Measurements from ENCODE around the gene BMP10. TPM values are rescaled to one million over a fixed set of nuclear protein-coding genes. Genes with fewer than 3 reads are reported as not detected.

Gene BMP10
- total and polyA plus RNA-seq, 5 donors from 2014 or later, result 0.57 TPM; not detected in 4

DNA sequence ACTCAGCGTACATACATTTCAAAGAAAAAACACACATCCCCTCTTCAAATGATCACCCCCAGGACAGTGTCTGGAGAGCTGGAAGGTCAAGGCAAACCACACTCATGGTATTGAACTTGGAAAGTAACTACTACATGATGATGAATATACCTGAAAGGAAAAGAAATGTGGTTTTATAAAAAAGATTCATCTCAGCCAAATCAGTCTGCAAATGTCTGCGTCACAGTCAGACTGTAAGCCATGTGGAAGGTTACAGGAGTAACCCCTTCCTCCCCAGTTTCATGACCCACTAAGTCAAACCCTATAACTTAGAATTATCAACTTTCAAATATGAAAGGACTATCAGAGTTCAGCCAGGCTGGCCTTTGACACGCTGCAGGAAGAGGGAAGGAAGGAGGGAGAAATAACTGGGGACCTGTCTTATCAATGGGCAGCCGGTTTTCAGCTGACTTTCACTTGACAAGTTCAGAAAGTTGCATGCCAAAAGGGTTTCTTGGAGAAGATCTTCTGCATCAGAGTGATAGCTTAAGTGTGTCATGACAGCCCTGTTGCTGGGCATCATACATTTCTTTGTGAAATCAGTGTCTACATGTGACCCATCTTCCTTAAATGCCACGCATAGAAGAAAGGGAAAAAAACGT, 7.0 kb upstream of the BMP10 start:
- peaks cover 0 to 2% (median 0%) of the 10 kb centered on the region in 7 donors for H3K9me3 Mint-ChIP-seq

DNA sequence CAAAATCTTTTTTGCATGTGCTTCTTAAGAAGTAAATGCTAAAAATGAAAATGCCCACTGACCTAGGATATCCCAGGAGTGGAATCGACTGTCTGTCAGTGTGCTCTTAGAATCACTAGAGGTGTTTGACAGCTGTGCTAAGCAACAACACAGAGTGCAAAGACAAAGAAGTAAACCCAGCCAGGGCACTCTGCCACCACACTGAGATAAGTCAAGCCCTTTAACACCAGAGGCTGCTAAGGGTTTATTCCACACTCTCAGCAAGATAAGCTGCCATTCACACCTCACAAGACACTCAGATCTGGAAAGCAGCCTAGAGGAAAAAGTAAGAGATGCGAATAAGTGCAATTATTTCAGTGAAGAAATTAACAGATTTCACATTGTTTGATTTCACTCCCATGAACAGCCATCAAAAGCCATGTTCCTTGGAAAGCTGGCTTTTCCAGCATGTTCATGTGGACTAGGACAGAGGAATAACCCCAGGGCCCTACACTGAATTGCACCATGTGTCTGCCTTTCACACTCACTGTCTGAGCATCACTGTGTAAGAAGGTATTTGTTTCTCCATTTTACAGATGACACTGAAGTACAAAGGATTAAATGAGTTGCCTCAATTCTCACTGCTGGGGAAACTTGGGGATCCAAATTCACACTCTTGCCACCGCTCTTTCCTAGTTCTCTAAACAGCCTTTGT, 6.0 kb upstream of the BMP10 start:
- no peak overlapping the region for H3K4me3 Mint-ChIP-seq
- Histone ChIP-seq H3K27ac (ENCODE audit: insufficient read depth, low read length, poor library complexity, severe bottlenecking) (no peak overlapping the region), H3K27me3 (ENCODE audit: control insufficient read depth, insufficient read depth, low read length) (peaks cover 12% of the 10 kb centered on the region), H3K4me1 (ENCODE audit: control insufficient read depth, insufficient read depth, low read length, poor library complexity, severe bottlenecking) (no peaks in the 10 kb centered on the region), H3K9me3 (ENCODE audit: control insufficient read depth in 2 of 2, low read length in 2 of 2) (no peaks in the 10 kb centered on the region), H3K36me3 (ENCODE audit: control insufficient read depth, insufficient read depth, low read length) (no peaks in the 10 kb centered on the region), H3K4me3 (ENCODE audit: low read depth, low read length) (no peak overlapping the region)
- H3K27me3 Mint-ChIP-seq, result peaks cover 42% of the 10 kb centered on the region
- no peak for ATAC-seq (ENCODE audit: low read depth in 2 of 2)
- H3K4me1 Mint-ChIP-seq, result no peaks in the 10 kb centered on the region
- DNase-seq, result no peak
- no peaks in the 10 kb centered on the region for H3K36me3 Mint-ChIP-seq
- no peak overlapping the region for H3K27ac Mint-ChIP-seq
- H3K9me3 Mint-ChIP-seq, result peaks cover 0 to 2% (median 0%) of the 10 kb centered on the region in 7 donors

More for the DNA sequence above, 7.0 kb upstream of the BMP10 start:
- Histone ChIP-seq H3K4me1 (ENCODE audit: control insufficient read depth, insufficient read depth, low read length, poor library complexity, severe bottlenecking) (no peaks in the 10 kb centered on the region), H3K27ac (ENCODE audit: insufficient read depth, low read length, poor library complexity, severe bottlenecking) (no peak overlapping the region), H3K36me3 (ENCODE audit: control insufficient read depth, insufficient read depth, low read length) (no peaks in the 10 kb centered on the region), H3K9me3 (ENCODE audit: control insufficient read depth in 2 of 2, low read length in 2 of 2) (no peaks in the 10 kb centered on the region), H3K4me3 (ENCODE audit: low read depth, low read length) (no peak overlapping the region), H3K27me3 (ENCODE audit: control insufficient read depth, insufficient read depth, low read length) (peaks cover 15% of the 10 kb centered on the region)
- Mint-ChIP-seq H3K4me3 (no peak overlapping the region), H3K36me3 (no peaks in the 10 kb centered on the region), H3K27ac (no peak overlapping the region), H3K4me1 (no peaks in the 10 kb centered on the region), H3K27me3 (peaks cover 46% of the 10 kb centered on the region)
- ATAC-seq (ENCODE audit: low read depth in 2 of 2) (no peak), DNase-seq (no peak)

DNA sequence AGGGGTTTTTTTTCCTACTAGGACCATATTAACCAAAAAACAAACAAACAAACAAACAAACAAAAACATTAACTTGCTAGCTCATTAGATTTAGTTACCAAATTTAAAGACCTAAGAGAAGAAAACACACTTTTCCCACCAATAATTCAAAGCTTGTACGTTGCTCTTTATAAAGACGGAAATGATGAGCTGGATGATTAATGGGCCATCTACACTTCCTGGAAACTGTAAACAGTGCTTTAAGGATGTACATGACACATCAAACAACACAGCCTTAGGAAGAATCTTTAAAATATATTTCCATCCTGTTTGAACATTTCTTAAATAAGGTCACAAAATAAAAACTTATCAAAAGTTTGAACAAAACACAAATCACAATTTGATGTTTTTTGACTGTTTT, 982 bp downstream of the BMP10 start:
- H3K27me3 Mint-ChIP-seq, result no peaks in the 10 kb centered on the region
- H3K27ac ChIP-seq (ENCODE audit: insufficient read depth, low read length, poor library complexity, severe bottlenecking), result no peak overlapping the region
- H3K4me3 Mint-ChIP-seq, result no peak overlapping the region
- peaks cover 2% of the 10 kb centered on the region for H3K27me3 ChIP-seq (ENCODE audit: control insufficient read depth, insufficient read depth, low read length)
- H3K9me3 ChIP-seq (ENCODE audit: control insufficient read depth in 2 of 2, low read length in 2 of 2), result no peaks in the 10 kb centered on the region
- H3K27ac Mint-ChIP-seq, result no peak overlapping the region
- no peaks in the 10 kb centered on the region for H3K36me3 Mint-ChIP-seq
- no peak overlapping the region for H3K4me3 ChIP-seq (ENCODE audit: low read depth, low read length)
- peaks cover 0 to 5% (median 0%) of the 10 kb centered on the region in 4 donors for H3K4me1 Mint-ChIP-seq
- no peaks in the 10 kb centered on the region for H3K4me1 ChIP-seq (ENCODE audit: control insufficient read depth, insufficient read depth, low read length, poor library complexity, severe bottlenecking)
- ATAC-seq (ENCODE audit: low read depth in 2 of 2) (no peak), DNase-seq (no peak)
- H3K9me3 Mint-ChIP-seq, result peaks cover 0 to 3% (median 0%) of the 10 kb centered on the region in 7 donors
- no peaks in the 10 kb centered on the region for H3K36me3 ChIP-seq (ENCODE audit: control insufficient read depth, insufficient read depth, low read length)

DNA sequence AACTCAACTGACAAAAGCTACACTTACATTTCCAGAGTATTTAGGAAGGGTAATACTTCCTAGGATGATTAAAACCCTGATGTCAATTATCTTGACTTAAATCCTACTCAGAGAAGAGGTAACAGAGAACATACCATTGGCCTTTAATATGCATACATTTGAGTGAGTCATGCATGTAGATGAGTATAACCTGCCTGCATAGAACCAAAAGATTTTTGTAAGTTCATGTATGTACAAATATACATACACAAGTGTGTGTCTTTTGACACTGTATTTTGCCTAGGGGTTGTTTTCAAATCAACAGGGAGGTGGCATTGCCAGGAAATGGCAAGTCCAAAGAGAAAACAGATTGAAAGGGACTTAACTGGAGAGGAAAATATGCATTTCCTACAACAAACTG, 6.1 kb downstream of the BMP10 start:
- no peak for DNase-seq
- Mint-ChIP-seq H3K27ac (no peak overlapping the region), H3K27me3 (no peaks in the 10 kb centered on the region), H3K36me3 (no peaks in the 10 kb centered on the region), H3K4me1 (peaks cover 2 to 5% (median 3%) of the 10 kb centered on the region in 4 donors), H3K4me3 (no peak overlapping the region), H3K9me3 (peaks cover 0 to 3% (median 0%) of the 10 kb centered on the region in 7 donors)
- no peaks in the 10 kb centered on the region for H3K27me3 ChIP-seq (ENCODE audit: control insufficient read depth, insufficient read depth, low read length)
- ATAC-seq (ENCODE audit: low read depth in 2 of 2), result no peak
- H3K4me1 ChIP-seq (ENCODE audit: control insufficient read depth, insufficient read depth, low read length, poor library complexity, severe bottlenecking), result no peaks in the 10 kb centered on the region
- no peaks in the 10 kb centered on the region for H3K36me3 ChIP-seq (ENCODE audit: control insufficient read depth, insufficient read depth, low read length)
- H3K4me3 ChIP-seq (ENCODE audit: low read depth, low read length), result no peak overlapping the region
- no peaks in the 10 kb centered on the region for H3K9me3 ChIP-seq (ENCODE audit: control insufficient read depth in 2 of 2, low read length in 2 of 2)
- H3K27ac ChIP-seq (ENCODE audit: insufficient read depth, low read length, poor library complexity, severe bottlenecking), result no peak overlapping the region

DNA sequence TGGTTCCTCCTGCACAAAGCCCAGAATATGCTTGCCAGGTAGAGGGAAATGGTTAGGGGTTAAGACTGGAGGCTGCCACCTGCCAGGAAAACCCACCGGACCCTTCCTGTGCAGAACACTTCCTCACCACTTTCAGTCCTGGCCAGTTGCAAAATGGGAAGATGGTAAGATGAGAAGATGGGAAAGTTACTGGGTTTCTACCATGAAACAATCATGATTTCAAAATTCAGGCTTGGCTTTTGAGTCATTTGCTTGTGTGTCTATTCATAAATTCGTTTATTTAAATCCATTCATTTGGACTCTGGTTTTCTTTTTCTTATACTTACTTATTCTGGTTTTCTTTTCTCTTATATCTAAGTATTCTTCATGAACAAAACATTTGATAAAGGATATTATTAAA, 7.2 kb downstream of the BMP10 start:
- no peak overlapping the region for H3K4me3 Mint-ChIP-seq
- Histone ChIP-seq H3K27ac (ENCODE audit: insufficient read depth, low read length, poor library complexity, severe bottlenecking) (no peak overlapping the region), H3K9me3 (ENCODE audit: control insufficient read depth in 2 of 2, low read length in 2 of 2) (no peaks in the 10 kb centered on the region), H3K36me3 (ENCODE audit: control insufficient read depth, insufficient read depth, low read length) (no peaks in the 10 kb centered on the region), H3K4me3 (ENCODE audit: low read depth, low read length) (no peak overlapping the region), H3K4me1 (ENCODE audit: control insufficient read depth, insufficient read depth, low read length, poor library complexity, severe bottlenecking) (no peaks in the 10 kb centered on the region), H3K27me3 (ENCODE audit: control insufficient read depth, insufficient read depth, low read length) (no peaks in the 10 kb centered on the region)
- H3K36me3 Mint-ChIP-seq, result no peaks in the 10 kb centered on the region
- H3K9me3 Mint-ChIP-seq, result peaks cover 0 to 3% (median 0%) of the 10 kb centered on the region in 7 donors
- no peaks in the 10 kb centered on the region for H3K27me3 Mint-ChIP-seq
- ATAC-seq (ENCODE audit: low read depth in 2 of 2), result no peak
- DNase-seq, result no peak
- H3K4me1 Mint-ChIP-seq, result peaks cover 2 to 5% (median 3%) of the 10 kb centered on the region in 4 donors
- H3K27ac Mint-ChIP-seq, result no peak overlapping the region

DNA sequence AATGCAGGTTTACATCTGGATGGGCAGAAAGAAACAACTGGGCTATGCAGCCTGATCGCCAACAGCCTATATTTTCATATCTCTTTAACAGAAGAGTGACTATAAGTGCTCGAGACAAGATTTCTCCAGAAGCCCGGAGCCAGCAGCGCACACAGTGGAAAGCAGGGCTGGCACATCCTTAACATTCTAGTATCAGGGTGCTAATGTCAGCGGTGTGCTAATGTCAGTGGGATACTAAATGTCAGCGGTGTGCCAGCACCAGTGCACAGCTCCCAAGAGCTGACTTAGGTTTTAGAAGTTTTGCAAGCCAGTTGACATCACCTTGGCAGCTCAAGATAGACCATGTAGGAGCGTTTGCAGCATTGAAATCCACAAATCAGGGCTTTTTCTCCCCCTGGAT, 8.3 kb downstream of the BMP10 start:
- no peak for DNase-seq
- H3K4me3 Mint-ChIP-seq, result no peak overlapping the region
- no peak for ATAC-seq (ENCODE audit: low read depth in 2 of 2)
- no peaks in the 10 kb centered on the region for H3K36me3 ChIP-seq (ENCODE audit: control insufficient read depth, insufficient read depth, low read length)
- no peaks in the 10 kb centered on the region for H3K27me3 ChIP-seq (ENCODE audit: control insufficient read depth, insufficient read depth, low read length)
- H3K27ac Mint-ChIP-seq, result no peak overlapping the region
- H3K36me3 Mint-ChIP-seq, result no peaks in the 10 kb centered on the region
- H3K9me3 ChIP-seq (ENCODE audit: control insufficient read depth in 2 of 2, low read length in 2 of 2), result no peaks in the 10 kb centered on the region
- H3K27ac ChIP-seq (ENCODE audit: insufficient read depth, low read length, poor library complexity, severe bottlenecking), result no peak overlapping the region
- H3K4me1 Mint-ChIP-seq, result peaks cover 0 to 4% (median 2%) of the 10 kb centered on the region in 4 donors
- H3K4me1 ChIP-seq (ENCODE audit: control insufficient read depth, insufficient read depth, low read length, poor library complexity, severe bottlenecking), result no peaks in the 10 kb centered on the region
- H3K27me3 Mint-ChIP-seq, result peaks cover 1% of the 10 kb centered on the region
- no peak overlapping the region for H3K4me3 ChIP-seq (ENCODE audit: low read depth, low read length)
- no peaks in the 10 kb centered on the region for H3K9me3 Mint-ChIP-seq

DNA sequence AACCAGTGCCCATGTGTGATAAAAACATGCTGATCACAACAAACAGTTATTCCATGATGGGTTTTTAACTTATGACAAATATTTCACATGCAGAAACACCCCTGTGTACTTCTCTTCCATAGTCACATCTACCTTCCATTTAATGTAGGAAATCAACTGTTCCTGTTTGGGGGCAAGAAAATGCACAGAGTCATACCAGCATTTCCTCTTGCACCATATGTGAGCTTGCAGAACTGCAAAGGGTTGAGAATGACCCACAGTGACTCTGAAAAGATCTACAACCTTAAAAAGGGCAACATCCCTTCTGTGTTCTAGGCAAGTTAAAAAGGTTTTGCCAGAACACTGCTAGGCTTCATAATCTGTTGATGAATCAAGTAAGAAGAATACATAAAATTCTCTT, 9.9 kb downstream of the BMP10 start:
- no peaks in the 10 kb centered on the region for H3K9me3 Mint-ChIP-seq
- no peaks in the 10 kb centered on the region for H3K27me3 ChIP-seq (ENCODE audit: control insufficient read depth, insufficient read depth, low read length)
- DNase-seq, result peak in 1 of 3 donors; percentile 26
- no peaks in the 10 kb centered on the region for H3K36me3 ChIP-seq (ENCODE audit: control insufficient read depth, insufficient read depth, low read length)
- no peak for ATAC-seq (ENCODE audit: low read depth in 2 of 2)
- H3K27ac ChIP-seq (ENCODE audit: insufficient read depth, low read length, poor library complexity, severe bottlenecking), result no peak overlapping the region
- peaks cover 8% of the 10 kb centered on the region for H3K27me3 Mint-ChIP-seq
- no peak overlapping the region for H3K4me3 Mint-ChIP-seq
- H3K4me1 ChIP-seq (ENCODE audit: control insufficient read depth, insufficient read depth, low read length, poor library complexity, severe bottlenecking), result no peaks in the 10 kb centered on the region
- H3K27ac Mint-ChIP-seq, result no peak overlapping the region
- H3K36me3 Mint-ChIP-seq, result peaks cover 3% of the 10 kb centered on the region
- H3K9me3 ChIP-seq (ENCODE audit: control insufficient read depth in 2 of 2, low read length in 2 of 2), result no peaks in the 10 kb centered on the region
- H3K4me1 Mint-ChIP-seq, result peaks cover 0 to 4% (median 2%) of the 10 kb centered on the region in 4 donors
- no peak overlapping the region for H3K4me3 ChIP-seq (ENCODE audit: low read depth, low read length)

DNA sequence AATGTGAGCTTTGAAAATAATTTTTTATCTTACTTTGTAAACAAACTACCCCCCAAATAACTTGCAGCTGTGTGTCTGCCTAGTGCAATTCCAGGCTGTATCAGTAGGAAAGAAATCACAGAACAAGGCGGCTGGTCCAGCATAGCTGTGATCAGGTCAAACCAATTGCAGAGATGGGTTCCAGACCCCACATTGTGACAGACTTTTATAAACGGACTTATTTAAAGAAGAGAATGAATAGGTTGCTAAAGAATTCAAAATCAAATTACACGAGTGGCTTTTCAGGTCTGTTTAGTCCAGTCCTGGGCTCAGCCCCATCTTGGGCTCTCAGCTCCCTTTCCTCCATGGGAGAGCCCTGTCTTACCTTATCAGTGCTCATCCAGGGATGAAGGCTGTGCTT, 11.1 kb downstream of the BMP10 start:
- Mint-ChIP-seq H3K4me3 (no peak overlapping the region), H3K27me3 (peaks cover 8% of the 10 kb centered on the region), H3K36me3 (peaks cover 3% of the 10 kb centered on the region), H3K4me1 (peaks cover 0 to 4% (median 2%) of the 10 kb centered on the region in 4 donors), H3K9me3 (no peaks in the 10 kb centered on the region), H3K27ac (peak overlapping the region in 1 of 3 donors; percentile 2)
- H3K36me3 ChIP-seq (ENCODE audit: control insufficient read depth, insufficient read depth, low read length), result no peaks in the 10 kb centered on the region
- no peak for DNase-seq
- H3K9me3 ChIP-seq (ENCODE audit: control insufficient read depth in 2 of 2, low read length in 2 of 2), result no peaks in the 10 kb centered on the region
- ATAC-seq (ENCODE audit: low read depth in 2 of 2), result no peak
- no peak overlapping the region for H3K4me3 ChIP-seq (ENCODE audit: low read depth, low read length)
- no peaks in the 10 kb centered on the region for H3K4me1 ChIP-seq (ENCODE audit: control insufficient read depth, insufficient read depth, low read length, poor library complexity, severe bottlenecking)
- H3K27me3 ChIP-seq (ENCODE audit: control insufficient read depth, insufficient read depth, low read length), result no peaks in the 10 kb centered on the region
- H3K27ac ChIP-seq (ENCODE audit: insufficient read depth, low read length, poor library complexity, severe bottlenecking), result no peak overlapping the region

All from CD4-positive, CD25-positive, alpha-beta regulatory T cell (primary cell).